GM19372 (cell line): ENCODE data around the gene AGGF1.
"Not testable (repeated sequence)": the region's sequence is repeated elsewhere in the genome, so short reads cannot be mapped to it uniquely, and the experiment has no call there.

Experiments used
- ATAC-seq: cut with Tn5 transposase; IDR thresholded peaks from one replicate; pipeline ENCODE4 v1.9.1; 2021; ENCODE audit warnings: mild to moderate bottlenecking, low read depth, moderate library complexity; ENCODE audit not compliant: unreplicated experiment

The AGGF1 gene

DNA sequence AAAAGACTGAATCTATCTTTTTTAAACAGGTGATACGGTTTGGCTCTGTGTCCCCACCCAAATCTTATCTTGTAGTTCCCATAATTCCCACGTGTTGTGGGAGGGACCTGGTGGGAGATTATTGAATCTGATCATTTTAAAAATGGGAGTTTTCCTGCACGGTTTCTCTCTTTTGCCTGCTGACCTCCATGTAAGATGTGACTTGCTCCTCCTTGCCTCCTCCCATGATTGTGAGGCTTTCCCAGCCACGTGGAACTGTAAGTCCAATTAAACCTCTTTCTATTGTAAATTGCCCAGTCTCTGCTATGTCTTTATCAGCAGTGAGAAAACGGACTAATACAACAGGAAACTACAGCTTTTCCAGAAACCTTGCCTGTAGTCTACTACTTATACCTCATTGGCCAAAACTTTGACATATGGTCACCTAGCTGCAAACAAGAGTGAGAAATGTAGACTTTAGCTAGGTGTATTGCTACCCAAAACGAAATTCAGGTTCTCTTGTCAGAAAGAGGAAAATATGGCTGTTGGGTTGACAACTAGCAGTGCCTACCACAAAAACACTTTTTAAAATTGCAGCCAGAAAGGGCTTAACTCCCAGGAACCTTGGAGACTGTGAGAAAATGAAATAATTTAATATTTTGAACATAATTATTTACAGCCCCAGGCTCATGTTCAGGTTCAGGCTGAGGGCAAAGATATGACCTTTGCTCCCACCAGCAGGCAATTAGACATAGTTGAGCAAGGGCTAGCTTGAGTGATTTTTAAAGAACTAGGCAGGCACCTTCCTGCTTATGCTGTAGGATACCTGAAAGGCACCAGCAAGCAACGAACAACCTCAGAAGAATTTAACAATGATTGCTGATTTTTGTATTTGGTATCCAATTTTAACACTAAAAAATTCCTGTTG, 7.4 kb upstream of the AGGF1 start:
- no peak for ATAC-seq

GRCh38 chr5:77024490-77024889, 5.7 kb upstream of the AGGF1 start:
- ATAC-seq: no peak

- no peak for ATAC-seq
Observed at GRCh38 chr5:77028631-77029375, 1.4 kb upstream of the AGGF1 start.

DNA sequence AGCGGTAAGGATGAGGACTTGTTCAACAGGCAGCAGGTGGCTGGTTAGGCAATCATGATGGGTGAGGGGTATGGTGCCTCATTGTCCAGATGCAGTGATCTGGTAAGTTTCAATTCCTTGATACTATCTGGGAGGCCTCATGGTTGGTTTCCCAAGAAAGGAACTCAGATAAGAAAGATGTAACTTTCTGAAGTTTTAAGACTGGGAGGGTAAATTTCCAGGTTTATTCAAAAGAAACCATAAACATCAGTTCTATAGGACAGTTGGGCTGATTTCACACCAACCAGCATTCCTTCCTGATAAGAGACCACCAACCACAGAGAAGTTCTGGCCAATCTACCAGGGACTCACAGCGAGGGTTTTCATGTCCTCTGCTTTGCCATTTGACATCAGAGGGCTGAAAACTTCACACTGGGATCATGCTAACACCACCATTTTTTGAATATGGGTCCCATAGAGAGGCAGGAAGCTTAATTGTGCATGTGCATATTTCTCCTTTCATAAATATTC, 773 bp upstream of the AGGF1 start:
- ATAC-seq: no peak

- no peak for ATAC-seq
Observed at GRCh38 chr5:77031891-77032290, 1.7 kb downstream of the AGGF1 start.

GRCh38 chr5:77032635-77033034, 2.4 kb downstream of the AGGF1 start:
- ATAC-seq: no peak

- ATAC-seq: no peak
Observed at GRCh38 chr5:77033338-77033737, 3.1 kb downstream of the AGGF1 start.

DNA sequence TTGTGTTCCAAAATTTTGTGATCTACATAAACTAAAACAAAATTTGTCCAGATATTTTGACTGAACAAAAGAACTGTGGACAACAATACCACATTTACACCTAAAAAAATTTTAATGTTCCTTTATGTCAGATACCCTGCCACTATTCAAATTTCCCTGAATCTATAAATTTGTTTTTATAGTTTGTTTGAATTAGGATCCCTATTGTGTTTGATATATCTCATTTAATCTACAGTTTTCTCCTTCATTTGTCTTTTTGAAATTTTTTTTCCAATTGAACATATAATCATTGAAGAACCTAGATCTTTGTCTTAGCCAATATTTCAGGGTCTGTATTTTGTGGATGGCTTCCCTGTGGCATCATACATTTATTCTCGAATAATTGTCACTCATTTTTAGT, 5.7 kb downstream of the AGGF1 start:
- no peak for ATAC-seq

GRCh38 chr5:77046416-77047073, 16.3 kb downstream of the AGGF1 start:
- no peak for ATAC-seq

- ATAC-seq: no peak
Observed at GRCh38 chr5:77064040-77064439, 33.8 kb downstream of the AGGF1 start.

DNA sequence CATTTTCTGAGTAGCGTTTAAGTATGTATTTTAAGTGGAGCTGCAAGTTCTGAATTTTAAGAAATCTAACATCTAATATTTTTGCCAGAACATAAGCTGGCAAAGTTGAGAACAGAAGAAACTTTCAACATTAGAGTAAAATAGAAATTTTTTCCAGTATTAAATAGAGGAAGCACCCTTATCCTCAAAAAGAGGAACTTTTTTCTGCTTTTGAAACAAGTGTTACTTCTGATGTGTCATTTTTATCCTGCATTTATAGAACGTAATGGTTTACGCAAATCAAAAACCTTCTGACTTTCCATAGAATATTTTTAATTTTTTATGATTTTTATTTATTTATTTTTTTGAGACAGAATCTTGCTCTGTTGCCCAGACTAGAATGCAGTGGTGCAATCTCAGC, 35.1 kb downstream of the AGGF1 start:
- ATAC-seq: no peak

DNA sequence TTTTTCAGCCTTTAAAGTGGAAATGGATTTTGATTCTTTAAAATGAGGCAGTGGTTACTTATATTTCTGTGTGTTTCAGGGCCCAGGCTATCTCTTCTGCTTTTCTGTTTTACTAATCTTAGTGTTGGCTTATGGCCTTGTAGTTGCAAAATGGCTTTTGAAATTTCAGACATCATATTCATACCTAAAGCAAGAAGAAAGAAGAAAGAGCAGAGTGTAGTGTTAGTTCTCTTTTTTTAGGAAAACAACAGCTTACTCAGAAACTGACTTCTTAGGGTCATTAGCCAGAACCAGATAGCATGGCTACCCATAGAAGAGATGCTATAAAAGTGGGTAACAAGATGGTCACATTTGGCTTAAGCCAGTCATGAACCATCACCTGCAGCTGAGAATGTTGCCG, 36.0 kb downstream of the AGGF1 start:
- no peak for ATAC-seq

GRCh38 chr5:77066823-77067442, 36.7 kb downstream of the AGGF1 start:
- no peak for ATAC-seq

DNA sequence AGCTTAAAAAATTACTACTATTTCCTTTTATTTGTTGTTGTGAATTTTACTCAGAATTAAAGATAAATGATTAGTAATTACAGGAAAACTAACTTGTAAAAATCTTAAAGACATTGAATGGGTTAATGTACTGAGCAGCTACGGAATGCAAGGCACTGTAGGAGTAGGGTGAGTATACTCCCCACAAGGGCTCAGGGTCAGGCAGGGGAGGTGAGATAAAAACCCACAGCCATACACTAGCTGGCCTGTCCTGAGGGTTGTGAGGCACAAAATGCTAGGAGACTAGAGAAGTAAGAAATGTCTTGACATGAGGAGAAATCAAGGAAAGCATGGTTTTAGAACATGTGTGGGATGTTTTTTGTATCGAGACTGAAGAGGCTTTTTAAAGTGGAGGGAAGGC, 43.5 kb downstream of the AGGF1 start:
- no peak for ATAC-seq

DNA sequence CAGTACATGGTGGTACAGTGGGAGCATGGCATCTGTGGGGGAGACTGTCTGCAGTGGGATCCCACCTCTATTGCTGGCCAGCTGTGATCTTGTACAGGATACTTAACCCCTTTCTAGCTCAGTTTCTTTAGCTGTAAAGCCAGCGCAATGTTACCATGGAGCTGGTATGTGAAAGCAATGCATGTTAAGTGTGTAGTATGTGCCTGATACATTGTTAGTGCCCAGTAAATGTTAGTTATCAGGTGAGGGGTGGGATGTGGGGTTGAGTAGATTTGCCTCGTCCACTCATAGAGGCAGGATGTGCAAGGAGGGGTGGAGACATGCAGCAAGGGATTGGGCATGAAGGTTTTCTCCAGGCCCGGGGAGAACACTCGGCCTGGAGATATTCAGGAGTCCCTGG, 44.5 kb downstream of the AGGF1 start:
- no peak for ATAC-seq

DNA sequence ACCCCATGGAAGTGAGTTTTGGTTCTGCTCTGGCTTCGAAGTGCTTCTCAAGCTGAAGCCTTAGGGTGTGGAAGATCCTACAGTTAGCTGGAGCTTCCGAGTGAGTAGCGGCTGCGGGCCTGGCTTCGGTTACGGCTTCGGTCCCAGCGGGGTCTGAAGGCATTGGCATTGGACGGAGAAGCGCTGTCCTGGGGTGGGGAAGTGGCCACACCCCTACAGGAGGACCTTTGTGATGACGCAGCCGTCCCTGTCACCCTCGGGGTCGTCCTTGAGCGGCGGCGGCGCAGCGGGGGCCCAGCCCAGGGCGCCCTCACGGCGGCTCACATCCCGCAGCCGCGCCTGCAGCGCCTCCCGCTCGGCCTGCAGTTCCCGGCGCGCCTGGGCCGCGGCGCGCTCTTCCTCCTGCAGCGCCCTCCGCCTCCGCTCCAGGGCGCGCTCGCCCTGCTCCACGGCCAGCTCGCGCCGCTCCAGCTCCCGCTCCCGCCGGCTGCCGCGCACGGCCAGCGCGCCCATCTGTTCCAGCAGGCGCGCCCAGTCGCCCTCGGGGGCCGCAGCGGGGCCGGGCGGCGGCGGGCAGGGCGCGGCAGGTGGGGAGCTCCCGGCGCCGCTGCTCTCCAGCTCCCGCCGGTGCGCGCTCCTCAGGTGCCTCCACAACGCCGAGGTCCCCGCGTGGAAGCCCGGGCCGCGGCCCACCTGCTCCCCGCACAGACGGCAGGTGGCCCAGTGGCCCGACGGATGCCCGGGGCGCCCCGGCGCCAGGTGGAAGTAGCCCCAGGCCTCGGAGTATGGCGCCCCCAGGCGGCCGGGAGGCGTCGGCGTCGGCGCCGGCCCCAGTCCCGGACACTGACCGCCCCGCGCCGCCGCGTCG, 47.0 kb downstream of the AGGF1 start:
- ATAC-seq: peak; percentile 92

DNA sequence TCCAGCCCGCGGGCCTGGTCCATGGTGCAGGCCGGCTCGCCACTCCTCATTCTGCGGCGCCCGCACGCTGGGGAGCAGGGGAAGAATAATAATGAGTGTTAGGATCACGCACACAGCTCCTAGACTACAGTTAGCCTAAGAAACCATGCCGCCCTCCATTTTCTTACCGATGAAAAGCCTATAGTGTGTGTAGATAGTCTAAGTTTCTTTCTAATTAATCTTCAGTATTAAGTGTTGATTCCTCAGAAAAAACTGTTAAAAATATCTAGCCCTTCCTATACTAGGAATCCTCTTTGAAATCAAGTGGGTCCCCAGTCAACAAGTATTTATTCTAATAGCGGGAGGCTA, 47.6 kb downstream of the AGGF1 start:
- ATAC-seq: no peak

DNA sequence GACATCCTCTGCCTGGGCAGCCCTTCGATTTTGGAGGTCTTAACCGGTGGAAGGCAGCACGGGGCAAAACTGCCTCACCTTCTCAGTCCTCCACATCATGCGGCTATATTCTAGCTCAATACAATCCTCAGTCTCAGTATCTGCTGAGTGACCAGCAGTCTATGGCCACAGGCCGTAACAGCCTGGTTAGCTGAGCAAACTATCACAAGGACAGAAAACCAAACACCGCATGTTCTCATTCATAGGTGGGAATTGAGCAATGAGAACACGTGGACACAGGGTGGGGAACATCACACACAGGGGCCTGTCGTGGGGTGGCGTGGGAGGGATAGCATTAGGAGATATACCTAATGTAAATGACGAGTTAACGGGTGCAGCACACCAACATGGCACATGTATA, 50.3 kb downstream of the AGGF1 start:
- not testable (repeated sequence) for ATAC-seq

- no peak for ATAC-seq
Observed at GRCh38 chr5:77080905-77081304, 50.7 kb downstream of the AGGF1 start.

- ATAC-seq: no peak
Observed at GRCh38 chr5:77082280-77082679, 52.1 kb downstream of the AGGF1 start.
